ENCODE data around the gene FNBP1L. TPM values are rescaled to one million over a fixed set of nuclear protein-coding genes. Genes with fewer than 3 reads are reported as not detected.
"Not testable (repeated sequence)": the region's sequence is repeated elsewhere in the genome, so short reads cannot be mapped to it uniquely, and the experiment has no call there.

Gene FNBP1L
- total RNA-seq, 1 donor from 2014 or later: 107 TPM

GRCh38 chr1:93475681-93476080 lies 27.8 kb downstream of the FNBP1L start:
- peaks cover 27% of the 10 kb centered on the region for H3K36me3 Mint-ChIP-seq (ENCODE audit: low read depth, unreplicated experiment)
- H3K27ac Mint-ChIP-seq (ENCODE audit: unreplicated experiment): no peak overlapping the region
- DNase-seq (ENCODE audit: low spot score): no peak
- H3K9me3 Mint-ChIP-seq (ENCODE audit: unreplicated experiment): peaks cover 8% of the 10 kb centered on the region
- H3K4me3 Mint-ChIP-seq (ENCODE audit: unreplicated experiment): no peak overlapping the region
- no peak for TF ChIP-seq CTCF (IDR thresholded peaks at IDR 0.05; ENCODE audit: unreplicated experiment)
- H3K4me1 Mint-ChIP-seq (ENCODE audit: unreplicated experiment): peaks cover 16% of the 10 kb centered on the region
- peaks cover 2% of the 10 kb centered on the region for H3K27me3 Mint-ChIP-seq (ENCODE audit: unreplicated experiment)

GRCh38 chr1:93479133-93479745 lies 31.3 kb downstream of the FNBP1L start:
- Mint-ChIP-seq H3K36me3 (ENCODE audit: low read depth, unreplicated experiment) (peaks cover 27% of the 10 kb centered on the region), H3K4me3 (ENCODE audit: unreplicated experiment) (peak overlapping the region; percentile 53), H3K4me1 (ENCODE audit: unreplicated experiment) (peaks cover 13% of the 10 kb centered on the region)
- not testable (repeated sequence) for H3K27ac Mint-ChIP-seq (ENCODE audit: unreplicated experiment); H3K9me3 Mint-ChIP-seq (ENCODE audit: unreplicated experiment); H3K27me3 Mint-ChIP-seq (ENCODE audit: unreplicated experiment)
- DNase-seq (ENCODE audit: low spot score): peak; percentile 5

- not testable (repeated sequence) for H3K27me3 Mint-ChIP-seq (ENCODE audit: unreplicated experiment); H3K9me3 Mint-ChIP-seq (ENCODE audit: unreplicated experiment); H3K27ac Mint-ChIP-seq (ENCODE audit: unreplicated experiment); H3K4me3 Mint-ChIP-seq (ENCODE audit: unreplicated experiment); DNase-seq (ENCODE audit: low spot score)
- Mint-ChIP-seq H3K36me3 (ENCODE audit: low read depth, unreplicated experiment) (peaks cover 20% of the 10 kb centered on the region), H3K4me1 (ENCODE audit: unreplicated experiment) (peaks cover 14% of the 10 kb centered on the region)
Observed at GRCh38 chr1:93481899-93482298, 34.0 kb downstream of the FNBP1L start.

- no peak for TF ChIP-seq CTCF (IDR thresholded peaks at IDR 0.05; ENCODE audit: unreplicated experiment)
- no peak overlapping the region for H3K4me3 Mint-ChIP-seq (ENCODE audit: unreplicated experiment)
- DNase-seq (ENCODE audit: low spot score): no peak
- peaks cover 16% of the 10 kb centered on the region for H3K36me3 Mint-ChIP-seq (ENCODE audit: low read depth, unreplicated experiment)
- H3K4me1 Mint-ChIP-seq (ENCODE audit: unreplicated experiment): peaks cover 14% of the 10 kb centered on the region
- no peak overlapping the region for H3K27ac Mint-ChIP-seq (ENCODE audit: unreplicated experiment)
- H3K27me3 Mint-ChIP-seq (ENCODE audit: unreplicated experiment): peaks cover 1% of the 10 kb centered on the region
- H3K9me3 Mint-ChIP-seq (ENCODE audit: unreplicated experiment): peaks cover 6% of the 10 kb centered on the region
Observed at GRCh38 chr1:93483200-93483599, 35.3 kb downstream of the FNBP1L start.

GRCh38 chr1:93483606-93484005 lies 35.7 kb downstream of the FNBP1L start:
- TF ChIP-seq CTCF (IDR thresholded peaks at IDR 0.05; ENCODE audit: unreplicated experiment): no peak
- peaks cover 11% of the 10 kb centered on the region for H3K36me3 Mint-ChIP-seq (ENCODE audit: low read depth, unreplicated experiment)
- no peak overlapping the region for H3K27ac Mint-ChIP-seq (ENCODE audit: unreplicated experiment)
- DNase-seq (ENCODE audit: low spot score): no peak
- peaks cover 2% of the 10 kb centered on the region for H3K9me3 Mint-ChIP-seq (ENCODE audit: unreplicated experiment)
- H3K27me3 Mint-ChIP-seq (ENCODE audit: unreplicated experiment): peaks cover 1% of the 10 kb centered on the region
- H3K4me1 Mint-ChIP-seq (ENCODE audit: unreplicated experiment): peaks cover 10% of the 10 kb centered on the region
- no peak overlapping the region for H3K4me3 Mint-ChIP-seq (ENCODE audit: unreplicated experiment)

GRCh38 chr1:93488207-93488606 lies 40.3 kb downstream of the FNBP1L start:
- Mint-ChIP-seq H3K27me3 (ENCODE audit: unreplicated experiment) (peaks cover 1% of the 10 kb centered on the region), H3K4me1 (ENCODE audit: unreplicated experiment) (peaks cover 9% of the 10 kb centered on the region), H3K36me3 (ENCODE audit: low read depth, unreplicated experiment) (no peaks in the 10 kb centered on the region), H3K4me3 (ENCODE audit: unreplicated experiment) (no peak overlapping the region), H3K9me3 (ENCODE audit: unreplicated experiment) (no peaks in the 10 kb centered on the region), H3K27ac (ENCODE audit: unreplicated experiment) (no peak overlapping the region)
- no peak for TF ChIP-seq CTCF (IDR thresholded peaks at IDR 0.05; ENCODE audit: unreplicated experiment)
- DNase-seq (ENCODE audit: low spot score): no peak

All from endothelial cell (in vitro differentiated cells).